Upper lobe of left lung (tissue), 4 donors: ENCODE results near the gene ATXN1.

Source experiments
- CTCF ChIP-seq, 6 experiments: fragments of 450-650 bp in 4 of 6; fragments of 200-600 bp in 2 of 6; sonication (generic) in 2 of 6; IDR thresholded peaks; one replicate each; pipeline ENCODE4 v1.5.1; 2016 to 2019; ENCODE audit warnings: antibody characterized with exemption in 6 of 6
- POLR2AphosphoS5 ChIP-seq, 2 donors: sonication (generic); formaldehyde crosslinking; IDR thresholded peaks; one replicate each; pipeline ENCODE4 v1.5.1; 2017; ENCODE audit warnings: antibody characterized with exemption in 2 of 2

GRCh38 chr6:16336056-16336818 lies 425.0 kb downstream of the ATXN1 start:
- TF ChIP-seq CTCF (IDR thresholded peaks at IDR 0.05), result no peak
- TF ChIP-seq POLR2AphosphoS5 (IDR thresholded peaks at IDR 0.05), result no peak
